Suppressor macrophage (primary cell): ENCODE data around the gene MGAT5B.

Experiments
- DNase-seq, 4 experiments: peaks; one replicate each; pipeline ENCODE4 v3.0.0-alpha.2; 2020 to 2022

MGAT5B gene

GRCh38 chr17:76879691-76880090 is 11.5 kb downstream of the MGAT5B start:
- DNase-seq: no peak

GRCh38 chr17:76880268-76880667 is 12.1 kb downstream of the MGAT5B start:
- DNase-seq: no peak

GRCh38 chr17:76880971-76881370 is 12.8 kb downstream of the MGAT5B start:
- no peak for DNase-seq

- no peak for DNase-seq
Observed at GRCh38 chr17:76881408-76881807, 13.2 kb downstream of the MGAT5B start.

- DNase-seq: no peak
Observed at GRCh38 chr17:76881966-76882365, 13.8 kb downstream of the MGAT5B start.

GRCh38 chr17:76883744-76884525 is 15.7 kb downstream of the MGAT5B start:
- no peak for DNase-seq

GRCh38 chr17:76884995-76885893 is 17.0 kb downstream of the MGAT5B start:
- DNase-seq: no peak

GRCh38 chr17:76885894-76886290 is 17.7 kb downstream of the MGAT5B start:
- DNase-seq: no peak

GRCh38 chr17:76886395-76886794 is 18.2 kb downstream of the MGAT5B start:
- DNase-seq: no peak

- no peak for DNase-seq
Observed at GRCh38 chr17:76887802-76888201, 19.6 kb downstream of the MGAT5B start.

- no peak for DNase-seq
Observed at GRCh38 chr17:76888661-76889060, 20.5 kb downstream of the MGAT5B start.

- DNase-seq: no peak
Observed at GRCh38 chr17:76889323-76889722, 21.1 kb downstream of the MGAT5B start.

GRCh38 chr17:76892329-76892728 is 24.1 kb downstream of the MGAT5B start:
- no peak for DNase-seq

- no peak for DNase-seq
Observed at GRCh38 chr17:76893623-76894334, 25.6 kb downstream of the MGAT5B start.

GRCh38 chr17:76894842-76895241 is 26.6 kb downstream of the MGAT5B start:
- DNase-seq: no peak

- DNase-seq: no peak
Observed at GRCh38 chr17:76897023-76897422, 28.8 kb downstream of the MGAT5B start.

- no peak for DNase-seq
Observed at GRCh38 chr17:76899414-76899813, 31.2 kb downstream of the MGAT5B start.

- DNase-seq: no peak
Observed at GRCh38 chr17:76900723-76901122, 32.5 kb downstream of the MGAT5B start.

GRCh38 chr17:76901542-76902197 is 33.5 kb downstream of the MGAT5B start:
- no peak for DNase-seq

GRCh38 chr17:76902476-76902875 is 34.3 kb downstream of the MGAT5B start:
- DNase-seq: no peak

GRCh38 chr17:76903631-76904030 is 35.4 kb downstream of the MGAT5B start:
- no peak for DNase-seq

- no peak for DNase-seq
Observed at GRCh38 chr17:76904116-76904515, 35.9 kb downstream of the MGAT5B start.

- DNase-seq: no peak
Observed at GRCh38 chr17:76905036-76905435, 36.8 kb downstream of the MGAT5B start.
